ENCODE results near the gene AP1S3.

Gene AP1S3

GRCh38 chr2:223747392-223748042 lies 89.9 kb downstream of the AP1S3 start:
- no peak for DNase-seq (ENCODE audit: insufficient read length, low spot score)
- FAIRE-seq, result no peak
- TF ChIP-seq POLR2A (IDR thresholded peaks at IDR 0.05; ENCODE audit: low read depth, low read length), result no peak

GRCh38 chr2:223746611-223747010 lies 90.8 kb downstream of the AP1S3 start:
- DNase-seq (ENCODE audit: insufficient read length, low spot score) (no peak), FAIRE-seq (no peak)
- TF ChIP-seq POLR2A (IDR thresholded peaks at IDR 0.05; ENCODE audit: low read depth, low read length), result no peak

- TF ChIP-seq POLR2A (IDR thresholded peaks at IDR 0.05; ENCODE audit: low read depth, low read length), result no peak
- no peak for DNase-seq (ENCODE audit: insufficient read length, low spot score)
- no peak for FAIRE-seq
Observed at GRCh38 chr2:223744580-223744979, 92.8 kb downstream of the AP1S3 start.

- no peak for TF ChIP-seq POLR2A (IDR thresholded peaks at IDR 0.05; ENCODE audit: low read depth, low read length)
- no peak for FAIRE-seq
- no peak for DNase-seq (ENCODE audit: insufficient read length, low spot score)
Observed at GRCh38 chr2:223740679-223741078, 96.7 kb downstream of the AP1S3 start.

GRCh38 chr2:223737207-223737606 lies 100.2 kb downstream of the AP1S3 start:
- no peak for TF ChIP-seq POLR2A (IDR thresholded peaks at IDR 0.05; ENCODE audit: low read depth, low read length)
- DNase-seq (ENCODE audit: insufficient read length, low spot score), result no peak
- no peak for FAIRE-seq

GRCh38 chr2:223736488-223736887 lies 100.9 kb downstream of the AP1S3 start:
- DNase-seq (ENCODE audit: insufficient read length, low spot score) (no peak), FAIRE-seq (no peak)
- no peak for TF ChIP-seq POLR2A (IDR thresholded peaks at IDR 0.05; ENCODE audit: low read depth, low read length)

GRCh38 chr2:223735659-223736244 lies 101.6 kb downstream of the AP1S3 start:
- FAIRE-seq (peak; percentile 43), DNase-seq (ENCODE audit: insufficient read length, low spot score) (peak; percentile 22)
- TF ChIP-seq POLR2A (IDR thresholded peaks at IDR 0.05; ENCODE audit: low read depth, low read length), result no peak

GRCh38 chr2:223735035-223735640 lies 102.2 kb downstream of the AP1S3 start:
- DNase-seq (ENCODE audit: insufficient read length, low spot score), result no peak

GRCh38 chr2:223734346-223734745 lies 103.0 kb downstream of the AP1S3 start:
- TF ChIP-seq POLR2A (IDR thresholded peaks at IDR 0.05; ENCODE audit: low read depth, low read length), result no peak
- DNase-seq (ENCODE audit: insufficient read length, low spot score) (no peak), FAIRE-seq (no peak)

More at GRCh38 chr2:223735035-223735640, 102.2 kb downstream of the AP1S3 start:
- no peak for TF ChIP-seq POLR2A (IDR thresholded peaks at IDR 0.05; ENCODE audit: low read depth, low read length)
- FAIRE-seq, result no peak

GRCh38 chr2:223732346-223732745 lies 105.0 kb downstream of the AP1S3 start:
- FAIRE-seq, result no peak
- no peak for TF ChIP-seq POLR2A (IDR thresholded peaks at IDR 0.05; ENCODE audit: low read depth, low read length)
- no peak for DNase-seq (ENCODE audit: insufficient read length, low spot score)

GRCh38 chr2:223731503-223731902 lies 105.9 kb downstream of the AP1S3 start:
- FAIRE-seq, result no peak
- no peak for TF ChIP-seq POLR2A (IDR thresholded peaks at IDR 0.05; ENCODE audit: low read depth, low read length)

GRCh38 chr2:223729781-223730180 lies 107.6 kb downstream of the AP1S3 start:
- FAIRE-seq, result no peak
- DNase-seq (ENCODE audit: insufficient read length, low spot score), result no peak
- TF ChIP-seq POLR2A (IDR thresholded peaks at IDR 0.05; ENCODE audit: low read depth, low read length), result no peak

More at GRCh38 chr2:223731503-223731902, 105.9 kb downstream of the AP1S3 start:
- no peak for DNase-seq (ENCODE audit: insufficient read length, low spot score)

GRCh38 chr2:223727562-223727961 lies 109.8 kb downstream of the AP1S3 start:
- no peak for DNase-seq (ENCODE audit: insufficient read length, low spot score)
- TF ChIP-seq POLR2A (IDR thresholded peaks at IDR 0.05; ENCODE audit: low read depth, low read length), result no peak
- no peak for FAIRE-seq

- FAIRE-seq (no peak), DNase-seq (ENCODE audit: insufficient read length, low spot score) (no peak)
- TF ChIP-seq POLR2A (IDR thresholded peaks at IDR 0.05; ENCODE audit: low read depth, low read length), result no peak
Observed at GRCh38 chr2:223725986-223726970, 111.1 kb downstream of the AP1S3 start.
